GM19025 (cell line): ENCODE results near the gene C17orf50.

Experiments
- ATAC-seq: cut with Tn5 transposase; IDR thresholded peaks from one replicate; pipeline ENCODE4 v1.9.1; 2021; ENCODE audit warnings: mild to moderate bottlenecking, low read depth, moderate library complexity; ENCODE audit not compliant: unreplicated experiment

The C17orf50 gene

GRCh38 chr17:35733366-35733765 is 27.3 kb upstream of the C17orf50 start:
- no peak for ATAC-seq

GRCh38 chr17:35734396-35734795 is 26.3 kb upstream of the C17orf50 start:
- ATAC-seq, result no peak

- ATAC-seq, result no peak
Measured at GRCh38 chr17:35735036-35735805, 25.5 kb upstream of the C17orf50 start.

GRCh38 chr17:35736236-35736635 is 24.5 kb upstream of the C17orf50 start:
- no peak for ATAC-seq

GRCh38 chr17:35738519-35739133 is 22.1 kb upstream of the C17orf50 start:
- no peak for ATAC-seq

- no peak for ATAC-seq
Measured at GRCh38 chr17:35740216-35740615, 20.5 kb upstream of the C17orf50 start.

- ATAC-seq, result no peak
Measured at GRCh38 chr17:35740997-35741931, 19.4 kb upstream of the C17orf50 start.

- ATAC-seq, result no peak
Measured at GRCh38 chr17:35742496-35742895, 18.2 kb upstream of the C17orf50 start.

- ATAC-seq, result no peak
Measured at GRCh38 chr17:35742896-35743477, 17.7 kb upstream of the C17orf50 start.

- ATAC-seq, result no peak
Measured at GRCh38 chr17:35743626-35744328, 16.9 kb upstream of the C17orf50 start.

- ATAC-seq, result no peak
Measured at GRCh38 chr17:35744830-35745229, 15.9 kb upstream of the C17orf50 start.

GRCh38 chr17:35745246-35745645 is 15.4 kb upstream of the C17orf50 start:
- ATAC-seq, result no peak

GRCh38 chr17:35745749-35746320 is 14.9 kb upstream of the C17orf50 start:
- no peak for ATAC-seq

GRCh38 chr17:35747540-35748017 is 13.1 kb upstream of the C17orf50 start:
- no peak for ATAC-seq

GRCh38 chr17:35748341-35748841 is 12.3 kb upstream of the C17orf50 start:
- no peak for ATAC-seq

GRCh38 chr17:35748979-35749378 is 11.7 kb upstream of the C17orf50 start:
- no peak for ATAC-seq

GRCh38 chr17:35749560-35750412 is 10.9 kb upstream of the C17orf50 start:
- ATAC-seq, result no peak

GRCh38 chr17:35750526-35751395 is 9.9 kb upstream of the C17orf50 start:
- ATAC-seq, result no peak
